Raji (cell line): Measurements from ENCODE around the gene CDK4.

Experiments
- POLR2A ChIP-seq: IDR thresholded peaks from 2 replicates; pipeline ENCODE4 v1.6.1; 2011; ENCODE audit warnings: low read depth, low read length, control low read depth; ENCODE audit not compliant: insufficient read depth

CDK4 gene

GRCh38 chr12:57718641-57719528, 33.2 kb downstream of the CDK4 start:
- no peak for TF ChIP-seq POLR2A

- no peak for TF ChIP-seq POLR2A
Observed at GRCh38 chr12:57717846-57718640, 34.1 kb downstream of the CDK4 start.

- no peak for TF ChIP-seq POLR2A
Observed at GRCh38 chr12:57717131-57717530, 35.0 kb downstream of the CDK4 start.

- no peak for TF ChIP-seq POLR2A
Observed at GRCh38 chr12:57716305-57716704, 35.8 kb downstream of the CDK4 start.

- TF ChIP-seq POLR2A: no peak
Observed at GRCh38 chr12:57715786-57716185, 36.3 kb downstream of the CDK4 start.

GRCh38 chr12:57713209-57713608, 38.9 kb downstream of the CDK4 start:
- no peak for TF ChIP-seq POLR2A

- TF ChIP-seq POLR2A: no peak
Observed at GRCh38 chr12:57712701-57713100, 39.4 kb downstream of the CDK4 start.

GRCh38 chr12:57708296-57708695, 43.8 kb downstream of the CDK4 start:
- no peak for TF ChIP-seq POLR2A

GRCh38 chr12:57707250-57707649, 44.9 kb downstream of the CDK4 start:
- TF ChIP-seq POLR2A: no peak

GRCh38 chr12:57700317-57700716, 51.8 kb downstream of the CDK4 start:
- TF ChIP-seq POLR2A: no peak

GRCh38 chr12:57698414-57698813, 53.7 kb downstream of the CDK4 start:
- no peak for TF ChIP-seq POLR2A
